ENCODE data around the gene TOX2.

Gene TOX2

GRCh38 chr20:43915211-43916072 is 790 bp downstream of the TOX2 start:
- in situ Hi-C loops (cut with HindIII; ENCODE audit: low sequenced_read_pairs) = no loop called here

- in situ Hi-C loops (cut with HindIII; ENCODE audit: low sequenced_read_pairs) = no loop called here
These were observed 1.6 kb downstream of the TOX2 start for GRCh38 chr20:43916073-43916880.

DNA sequence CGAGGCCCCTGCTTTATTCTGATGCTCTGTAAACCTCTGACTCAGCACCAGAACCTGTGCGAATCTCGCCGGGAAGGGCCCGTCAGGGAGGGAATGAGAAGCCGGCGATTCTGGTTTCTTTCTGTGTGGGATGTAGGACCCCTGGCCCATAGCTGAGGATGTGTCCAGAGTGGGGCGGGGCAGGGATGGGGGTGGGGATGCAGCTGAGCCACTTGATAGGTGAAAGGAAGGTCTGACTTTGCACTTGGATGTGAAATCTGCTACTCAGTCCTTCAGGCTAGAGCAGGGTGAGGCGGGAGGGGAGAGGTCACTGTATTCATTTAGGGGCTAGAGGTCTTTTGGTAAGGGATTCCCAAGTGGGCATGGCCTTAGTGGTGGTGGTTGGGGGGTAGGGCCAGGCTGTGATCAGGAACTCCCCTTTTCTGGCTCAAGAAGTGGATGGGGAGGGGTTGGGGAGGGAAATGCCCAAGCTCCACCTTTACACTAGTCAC is 2.3 kb downstream of the TOX2 start:
- in situ Hi-C loops (cut with HindIII; ENCODE audit: low sequenced_read_pairs) = no loop called here

GRCh38 chr20:43917380-43917779 is 2.7 kb downstream of the TOX2 start:
- in situ Hi-C loops (cut with HindIII; ENCODE audit: low sequenced_read_pairs) = no loop called here

DNA sequence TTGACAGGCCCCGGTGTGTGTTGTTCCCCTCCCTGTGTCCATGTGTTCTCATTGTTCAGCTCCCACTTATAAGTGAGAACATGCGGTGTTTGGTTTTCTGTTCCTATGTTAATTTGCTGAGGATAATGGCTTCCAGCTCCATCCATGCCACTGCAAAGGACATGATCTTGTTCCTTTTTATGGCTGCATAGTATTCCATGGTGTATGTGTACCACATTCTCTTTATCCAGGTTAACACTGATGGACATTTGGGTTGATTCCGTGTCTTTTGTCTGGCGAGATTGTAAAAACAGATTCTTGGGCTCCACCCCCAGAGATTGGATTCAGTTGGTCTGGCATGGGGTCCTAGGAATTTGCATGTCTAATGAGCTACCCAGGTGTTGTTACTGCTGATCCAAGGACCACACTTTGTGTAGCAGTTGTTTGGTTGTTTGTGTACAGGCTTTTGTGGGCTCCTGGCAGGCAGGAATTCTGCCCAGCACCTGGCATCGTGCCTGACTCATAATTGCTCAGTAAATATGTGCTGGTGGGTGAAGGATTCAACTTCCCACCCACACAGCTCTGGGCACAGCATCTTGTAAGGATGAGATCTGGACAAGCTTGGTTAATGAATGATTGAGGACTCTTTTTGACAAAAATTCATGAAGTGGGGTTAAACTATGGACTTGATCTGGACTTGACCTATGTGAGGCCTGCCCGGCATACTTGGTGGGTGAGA is 5.2 kb downstream of the TOX2 start:
- in situ Hi-C loops (cut with HindIII; ENCODE audit: low sequenced_read_pairs) = no loop called here

- in situ Hi-C loops (cut with HindIII; ENCODE audit: low sequenced_read_pairs) = no loop called here
These were observed 6.1 kb downstream of the TOX2 start for GRCh38 chr20:43920797-43921196.

DNA sequence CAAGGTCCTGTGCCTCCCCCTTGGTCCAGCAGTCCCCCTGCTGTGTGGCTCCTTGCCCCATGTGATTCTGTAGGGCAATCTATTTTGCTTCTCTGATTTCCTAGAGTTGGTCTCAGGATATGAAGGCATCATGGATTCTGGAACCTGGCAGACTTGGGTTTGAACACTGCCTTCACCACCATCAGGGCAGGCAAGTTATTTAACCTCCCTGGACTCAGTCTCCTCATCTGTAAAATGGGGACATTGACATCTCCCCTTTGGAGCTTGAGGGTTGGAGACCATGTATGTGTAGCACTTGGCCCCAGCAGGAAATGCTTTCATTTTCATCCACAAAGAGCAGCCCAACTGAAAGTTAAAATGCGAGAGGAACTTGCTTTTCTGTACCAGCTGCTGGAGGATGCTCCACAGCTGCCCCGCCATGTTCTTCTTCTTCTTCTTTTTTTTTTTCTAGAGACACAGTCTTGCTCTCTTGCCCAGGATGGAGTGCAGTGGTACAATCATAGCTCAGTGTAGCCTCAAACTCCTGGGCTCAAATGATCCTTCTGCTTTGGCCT is 6.7 kb downstream of the TOX2 start:
- in situ Hi-C loops (cut with HindIII; ENCODE audit: low sequenced_read_pairs) = no loop called here

DNA sequence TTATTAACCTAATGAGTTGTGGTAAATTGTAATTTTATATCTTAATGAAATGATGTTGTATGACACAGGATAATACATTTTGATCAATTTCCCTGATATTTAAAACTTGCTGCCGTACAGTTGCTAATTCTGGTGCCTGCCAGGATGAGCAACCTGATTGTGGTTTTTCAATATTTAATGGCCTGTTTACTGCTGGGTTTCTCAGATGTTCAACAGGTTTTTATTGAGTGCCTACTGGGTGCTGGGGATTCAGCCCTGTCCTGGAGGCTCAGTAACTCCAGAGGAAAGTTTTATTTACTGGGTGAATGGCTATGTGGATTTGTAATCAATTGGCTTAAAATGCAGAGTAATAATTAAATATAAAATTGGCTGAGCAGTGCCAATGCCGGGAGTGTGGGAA is 8.0 kb downstream of the TOX2 start:
- in situ Hi-C loops (cut with HindIII; ENCODE audit: low sequenced_read_pairs) = no loop called here

DNA sequence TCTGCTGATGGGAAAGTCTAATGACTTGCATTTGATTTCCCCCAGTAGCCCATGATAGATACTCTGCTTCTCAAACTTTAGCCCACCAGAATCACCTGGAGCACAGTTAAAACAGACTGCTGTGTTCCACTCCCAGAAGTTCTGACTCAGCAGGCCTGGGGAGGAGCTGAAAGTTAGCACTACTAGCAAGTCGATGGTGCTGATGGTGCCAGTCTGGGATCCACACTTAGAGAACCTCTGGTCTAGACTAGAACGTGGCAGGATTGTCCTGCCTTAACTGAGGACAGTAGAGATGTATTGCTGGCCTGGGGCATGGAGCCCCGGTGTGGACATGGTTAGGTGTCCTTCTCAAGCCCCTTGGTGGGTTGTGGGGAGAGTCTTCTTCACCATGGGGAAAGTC is 8.7 kb downstream of the TOX2 start:
- in situ Hi-C loops (cut with HindIII; ENCODE audit: low sequenced_read_pairs) = no loop called here

DNA sequence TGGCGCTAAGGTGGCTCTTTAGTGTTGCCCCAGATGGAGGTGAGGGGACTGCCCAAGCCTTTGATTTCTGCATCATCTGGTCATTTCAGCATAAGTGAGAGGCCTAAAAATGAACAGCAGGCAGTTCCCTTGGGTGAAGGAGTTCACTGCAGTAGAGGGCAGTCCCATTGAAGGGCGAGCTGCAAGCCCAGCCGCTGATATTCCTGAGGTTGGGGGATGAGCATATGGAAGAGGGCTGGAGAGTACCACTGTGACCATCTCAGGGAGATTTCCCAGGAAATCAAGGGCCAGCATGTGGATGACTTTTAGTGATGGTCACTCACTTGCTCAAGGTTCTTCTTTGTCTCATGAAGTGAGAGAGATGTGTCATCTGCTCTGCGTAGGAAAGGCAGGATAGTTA is 9.3 kb downstream of the TOX2 start:
- in situ Hi-C loops (cut with HindIII; ENCODE audit: low sequenced_read_pairs) = no loop called here

- in situ Hi-C loops (cut with HindIII; ENCODE audit: low sequenced_read_pairs) = loop anchor here (25.0 kb wide), 1 partner anchor 163 kb away; no protein-coding TSS in a partner anchor
These were observed 10.6 kb downstream of the TOX2 start for GRCh38 chr20:43925215-43925614.

DNA sequence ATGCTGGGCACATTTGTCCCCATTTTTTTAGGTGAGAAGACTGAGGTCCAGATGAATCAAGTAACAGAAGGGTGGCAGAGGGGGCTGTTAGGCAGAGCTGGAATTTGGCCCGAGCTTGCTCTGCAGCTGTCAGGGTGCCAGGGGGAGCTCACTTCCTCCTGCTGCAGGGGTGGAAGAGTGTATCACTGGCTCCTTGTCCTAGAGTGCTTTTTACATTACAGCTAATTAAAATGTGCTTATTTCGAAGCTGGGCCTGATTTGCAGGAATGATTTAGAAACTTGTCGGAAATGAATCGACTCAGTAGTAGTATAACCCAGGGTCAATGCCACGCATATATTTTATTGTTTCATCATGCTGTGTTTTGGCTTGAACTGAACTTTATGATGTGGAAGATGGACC is 11.1 kb downstream of the TOX2 start:
- in situ Hi-C loops (cut with HindIII; ENCODE audit: low sequenced_read_pairs) = loop anchor here (25.0 kb wide), 1 partner anchor 164 kb away; no protein-coding TSS in a partner anchor

- in situ Hi-C loops (cut with HindIII; ENCODE audit: low sequenced_read_pairs) = loop anchor here (25.0 kb wide), 1 partner anchor 164 kb away; no protein-coding TSS in a partner anchor
These were observed 11.8 kb downstream of the TOX2 start for GRCh38 chr20:43926287-43927050.

- in situ Hi-C loops (cut with HindIII; ENCODE audit: low sequenced_read_pairs) = loop anchor here (25.0 kb wide), 1 partner anchor 170 kb away; no protein-coding TSS in a partner anchor
These were observed 17.3 kb downstream of the TOX2 start for GRCh38 chr20:43931976-43932375.

DNA sequence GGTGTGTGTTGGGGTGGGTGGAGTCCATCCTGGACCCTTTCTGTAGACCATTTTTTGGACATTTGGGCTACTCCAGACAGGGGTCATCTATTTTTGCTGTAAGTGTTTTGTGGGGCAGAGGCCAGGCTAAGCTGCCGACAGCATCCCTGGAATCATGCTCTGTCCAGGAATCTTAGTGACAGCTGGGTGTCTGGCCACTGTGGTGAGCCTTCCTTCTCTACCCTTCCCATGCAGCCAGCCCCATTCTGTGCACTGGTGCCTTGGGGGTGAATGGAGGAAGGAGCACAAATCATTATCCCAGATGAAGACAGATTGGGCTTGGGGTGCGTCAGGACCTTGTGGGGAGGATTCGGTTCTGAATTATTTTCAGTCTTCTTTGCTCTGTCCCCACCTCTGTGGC is 20.2 kb downstream of the TOX2 start:
- in situ Hi-C loops (cut with HindIII; ENCODE audit: low sequenced_read_pairs) = loop anchor here (25.0 kb wide), 1 partner anchor 173 kb away; no protein-coding TSS in a partner anchor

- in situ Hi-C loops (cut with HindIII; ENCODE audit: low sequenced_read_pairs) = loop anchor here (25.0 kb wide), 1 partner anchor 174 kb away; no protein-coding TSS in a partner anchor
These were observed 21.6 kb downstream of the TOX2 start for GRCh38 chr20:43936104-43936770.

DNA sequence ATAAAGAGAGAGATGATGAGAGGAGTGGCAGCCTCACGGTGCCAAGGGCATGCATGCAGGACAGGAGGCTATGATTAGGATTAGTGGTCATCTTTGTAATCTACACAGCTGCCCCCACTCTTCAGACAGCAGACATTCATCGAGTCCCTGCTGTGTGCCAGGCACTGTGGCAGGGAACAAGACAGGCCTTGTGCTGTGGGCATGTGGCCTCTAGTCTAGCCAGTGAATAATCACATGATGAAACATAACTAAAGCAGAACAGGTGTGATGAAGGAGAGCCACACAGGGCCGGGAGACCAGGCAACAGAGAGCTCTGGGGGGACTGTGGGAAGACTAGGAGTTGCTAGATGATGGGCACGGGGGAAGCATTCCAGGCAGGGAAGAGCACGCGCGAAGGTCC is 22.2 kb downstream of the TOX2 start:
- in situ Hi-C loops (cut with HindIII; ENCODE audit: low sequenced_read_pairs) = loop anchor here (25.0 kb wide), 1 partner anchor 175 kb away; no protein-coding TSS in a partner anchor

GRCh38 chr20:43937591-43937990 is 22.9 kb downstream of the TOX2 start:
- in situ Hi-C loops (cut with HindIII; ENCODE audit: low sequenced_read_pairs) = loop anchor here (25.0 kb wide), 1 partner anchor 175 kb away; no protein-coding TSS in a partner anchor

All from endothelial cell of hepatic sinusoid (primary cell).